HG03064 (cell line): ENCODE measurements around the gene AASDHPPT.
"Not testable (repeated sequence)": the region's sequence is repeated elsewhere in the genome, so short reads cannot be mapped to it uniquely, and the experiment has no call there.

Experiments
- ATAC-seq: cut with Tn5 transposase; IDR thresholded peaks from one replicate; pipeline ENCODE4 v1.9.1; 2021; ENCODE audit warnings: low read depth; ENCODE audit not compliant: unreplicated experiment

AASDHPPT gene

GRCh38 chr11:106077609-106078455, at the start of gene AASDHPPT:
Gene AASDHPPT, plus strand, starts transcription at chr11:106077662. Its CDS starts 49 bp downstream, at chr11:106077711.
- ATAC-seq = peak; percentile 19

- no peak for ATAC-seq
Measured at GRCh38 chr11:106030609-106031008, 46.9 kb upstream of the AASDHPPT start.

- ATAC-seq = no peak
Measured at GRCh38 chr11:106031202-106031810, 46.2 kb upstream of the AASDHPPT start.

- no peak for ATAC-seq
Measured at GRCh38 chr11:106031936-106032335, 45.5 kb upstream of the AASDHPPT start.

- ATAC-seq = no peak
Measured at GRCh38 chr11:106032861-106033260, 44.6 kb upstream of the AASDHPPT start.

GRCh38 chr11:106043540-106043939, 33.9 kb upstream of the AASDHPPT start:
- no peak for ATAC-seq

- ATAC-seq = no peak
Measured at GRCh38 chr11:106047631-106048030, 29.8 kb upstream of the AASDHPPT start.

- no peak for ATAC-seq
Measured at GRCh38 chr11:106049727-106050476, 27.6 kb upstream of the AASDHPPT start.

GRCh38 chr11:106051103-106051502, 26.4 kb upstream of the AASDHPPT start:
- no peak for ATAC-seq

- ATAC-seq = not testable (repeated sequence)
Measured at GRCh38 chr11:106058377-106058776, 19.1 kb upstream of the AASDHPPT start.

- no peak for ATAC-seq
Measured at GRCh38 chr11:106059617-106060016, 17.8 kb upstream of the AASDHPPT start.

GRCh38 chr11:106061249-106061784, 16.1 kb upstream of the AASDHPPT start:
- no peak for ATAC-seq

GRCh38 chr11:106061954-106062949, 15.2 kb upstream of the AASDHPPT start:
- ATAC-seq = no peak

- ATAC-seq = no peak
Measured at GRCh38 chr11:106063009-106063408, 14.5 kb upstream of the AASDHPPT start.

GRCh38 chr11:106070606-106071005, 6.9 kb upstream of the AASDHPPT start:
- ATAC-seq = no peak

GRCh38 chr11:106072804-106073203, 4.7 kb upstream of the AASDHPPT start:
- no peak for ATAC-seq

- ATAC-seq = peak; percentile 0
Measured at GRCh38 chr11:106076171-106076918, 1.1 kb upstream of the AASDHPPT start.

GRCh38 chr11:106076919-106077608, 398 bp upstream of the AASDHPPT start, which contains the start of gene KBTBD3:
Gene KBTBD3, minus strand, starts transcription at chr11:106077347. Its CDS starts 18,250 bp downstream, at chr11:106059097.
- ATAC-seq = peak; percentile 95
